Measurements from ENCODE around the gene GALNS.
"Not testable (repeated sequence)": the region's sequence is repeated elsewhere in the genome, so short reads cannot be mapped to it uniquely, and the experiment has no call there.

The GALNS gene

GRCh38 chr16:88894681-88895300 lies 38.0 kb upstream of the GALNS start:
- H3K4me3 ChIP-seq (ENCODE audit: low read depth, low read length), result no peak overlapping the region
- TF ChIP-seq CTCF (IDR thresholded peaks at IDR 0.05; ENCODE audit: borderline replicate concordance, insufficient read depth, low read depth, low read length), result no peak

GRCh38 chr16:88894266-88894665 lies 37.5 kb upstream of the GALNS start:
- not testable (repeated sequence) for H3K4me3 ChIP-seq (ENCODE audit: low read depth, low read length)

- no peak for TF ChIP-seq CTCF (IDR thresholded peaks at IDR 0.05; ENCODE audit: borderline replicate concordance, insufficient read depth, low read depth, low read length)
- H3K4me3 ChIP-seq (ENCODE audit: low read depth, low read length), result no peak overlapping the region
These were observed 36.6 kb upstream of the GALNS start for GRCh38 chr16:88893127-88893968.

- TF ChIP-seq CTCF (IDR thresholded peaks at IDR 0.05; ENCODE audit: borderline replicate concordance, insufficient read depth, low read depth, low read length), result no peak
- no peak overlapping the region for H3K4me3 ChIP-seq (ENCODE audit: low read depth, low read length)
These were observed 35.3 kb upstream of the GALNS start for GRCh38 chr16:88892065-88892464.

- no peak overlapping the region for H3K4me3 ChIP-seq (ENCODE audit: low read depth, low read length)
- no peak for TF ChIP-seq CTCF (IDR thresholded peaks at IDR 0.05; ENCODE audit: borderline replicate concordance, insufficient read depth, low read depth, low read length)
These were observed 34.3 kb upstream of the GALNS start for GRCh38 chr16:88891083-88891482.

- H3K4me3 ChIP-seq (ENCODE audit: low read depth, low read length), result not testable (repeated sequence)
These were observed 33.1 kb upstream of the GALNS start for GRCh38 chr16:88889702-88890352.

- no peak overlapping the region for H3K4me3 ChIP-seq (ENCODE audit: low read depth, low read length)
- TF ChIP-seq CTCF (IDR thresholded peaks at IDR 0.05; ENCODE audit: borderline replicate concordance, insufficient read depth, low read depth, low read length), result no peak
These were observed 32.0 kb upstream of the GALNS start for GRCh38 chr16:88888461-88889387.
